Panc1 (cell line): ENCODE results near the gene KRT2. TPM values are rescaled to one million over a fixed set of nuclear protein-coding genes. Genes with fewer than 3 reads are reported as not detected.

Experiments used
- ATAC-seq: fragments of 200-7000 bp; cut with Tn5 transposase; 2 replicates; pipeline ENCODE4 v1.9.1; 2020; ENCODE audit warnings: mild to moderate bottlenecking, moderate library complexity
- BruUV-seq: library from RNA; stranded (reverse); fragments of 400-500 nt; replicated peaks from 2 replicates; lab custom pipeline; 2021; lab: Mats Ljungman, UMichigan
- CTCF ChIA-PET: fragments of 300-600 bp; sonication (Branson Sonifier 250); formaldehyde crosslinking; loops from one replicate; lab custom pipeline; 2022; ENCODE audit warnings: antibody characterized with exemption; lab: Charles Lee
- POLR2A ChIA-PET: fragments of 300-600 bp; sonication (Branson Sonifier 250); formaldehyde crosslinking; loops from one replicate; lab custom pipeline; 2022; ENCODE audit warnings: antibody characterized with exemption; lab: Charles Lee
- DNase-seq: peaks from one replicate; pipeline ENCODE4 v3.0.0-alpha.2; 2010; ENCODE audit warnings: low read depth, low spot score
- H3K27ac ChIP-seq: 2 replicates; pipeline ENCODE4 v1.5.1; 2011; ENCODE audit warnings: mild to moderate bottlenecking, low read length, inconsistent platforms
- H3K27me3 ChIP-seq: fragments of 200-500 bp; sonication (Bioruptor generic); 2 replicates; pipeline ENCODE4 v1.6.0; 2014; ENCODE audit warnings: low read length, inconsistent platforms; ENCODE audit not compliant: control insufficient read depth, insufficient read depth
- H3K36me3 ChIP-seq: fragments of 200-500 bp; sonication (Bioruptor generic); 2 replicates; pipeline ENCODE4 v1.5.1; 2014; ENCODE audit warnings: inconsistent platforms, mild to moderate bottlenecking, low read length, moderate library complexity; ENCODE audit not compliant: control insufficient read depth, insufficient read depth
- H3K4me1 ChIP-seq: 2 replicates; pipeline ENCODE4 v1.5.1; 2011; ENCODE audit warnings: inconsistent platforms, mild to moderate bottlenecking, low read length, moderate library complexity; ENCODE audit not compliant: control insufficient read depth, insufficient read depth
- H3K4me3 ChIP-seq, 2 experiments: 2 replicates each; pipeline ENCODE4 v1.5.1; 2011 to 2012; ENCODE audit warnings: low read depth in 2 of 2, low read length in 2 of 2, mild to moderate bottlenecking in 2 of 2, inconsistent platforms in 1 of 2, moderate library complexity in 1 of 2
- H3K9me3 ChIP-seq: fragments of 200-500 bp; sonication (Bioruptor generic); 2 replicates; pipeline ENCODE4 v1.5.1; 2014; ENCODE audit warnings: low read depth, mild to moderate bottlenecking, inconsistent platforms, low read length, moderate library complexity; ENCODE audit not compliant: control insufficient read depth, insufficient read depth
- CTCF ChIP-seq: fragments of 450-650 bp; IDR thresholded peaks from 2 replicates; pipeline ENCODE4 v1.5.1; 2017; ENCODE audit warnings: mild to moderate bottlenecking
- POLR2AphosphoS5 ChIP-seq: IDR thresholded peaks from 2 replicates; pipeline ENCODE4 v1.6.1; 2012; ENCODE audit warnings: mild to moderate bottlenecking, low read depth, low read length, moderate library complexity
- REST ChIP-seq, 2 experiments: IDR thresholded peaks; 2 replicates each; pipeline ENCODE4 v1.6.1; 2011 to 2012; ENCODE audit warnings: low read depth in 2 of 2, control low read depth in 1 of 2, low read length in 1 of 2, mild to moderate bottlenecking in 1 of 2, moderate library complexity in 1 of 2; ENCODE audit not compliant: insufficient read depth in 1 of 2
- SIN3A ChIP-seq: IDR thresholded peaks from 2 replicates; pipeline ENCODE4 v1.6.1; 2012; ENCODE audit warnings: low read depth, mild to moderate bottlenecking, low read length, moderate library complexity, borderline replicate concordance; ENCODE audit not compliant: insufficient read depth
- TCF7L2 ChIP-seq: IDR thresholded peaks from 2 replicates; pipeline ENCODE4 v1.6.1; 2011; ENCODE audit warnings: mild to moderate bottlenecking, low read depth, low read length, inconsistent platforms
- in situ Hi-C: cut with HindIII; loops from 2 replicates; pipeline ENCODE4 v1.10.0; 2016; ENCODE audit warnings: low sequenced_read_pairs, low pct_unique_long_range_greater_than_20kb
- intact Hi-C: fragments of 100-400 bp; cut with micrococcal nuclease; formaldehyde crosslinking; loops from one replicate; pipeline ENCODE4 v1.10.0; 2022; ENCODE audit not compliant: unreplicated experiment
- total RNA-seq: library from RNA; stranded (reverse); gene quantifications from one replicate; pipeline ENCODE4 v1.2.1, GENCODE V29; 2021; ENCODE audit not compliant: unreplicated experiment

The KRT2 gene
- total RNA-seq, 1 experiment from 2014 or later: 0.33 TPM

- Histone ChIP-seq H3K27ac (no peak overlapping the region), H3K36me3 (no peaks in the 10 kb centered on the region), H3K4me1 (no peaks in the 10 kb centered on the region), H3K4me3 (no peak overlapping the region), H3K27me3 (no peaks in the 10 kb centered on the region), H3K9me3 (no peaks in the 10 kb centered on the region)
- TF ChIP-seq TCF7L2 (no peak), REST (IDR thresholded peaks at IDR 0.05; ENCODE audit: insufficient read depth in 1 of 2, low read depth in 2 of 2, low read length in 1 of 2) (no peak), SIN3A (no peak), CTCF (no peak), POLR2AphosphoS5 (no peak)
- POLR2A ChIA-PET: no interaction called here
- ATAC-seq (no peak), DNase-seq (no peak)
- CTCF ChIA-PET: no interaction called here
- intact Hi-C loops: no loop called here
- BruUV-seq: no TSS peak
- in situ Hi-C loops: no loop called here
These were observed 19.4 kb downstream of the KRT2 start for GRCh38 chr12:52632656-52633055.

- ATAC-seq (no peak), DNase-seq (no peak)
- no peaks in the 10 kb centered on the region for H3K9me3 ChIP-seq
- no peak overlapping the region for H3K4me3 ChIP-seq
- ChIA-PET CTCF (no interaction called here), POLR2A (no interaction called here)
- in situ Hi-C loops: no loop called here
- TF ChIP-seq POLR2AphosphoS5: no peak
- no peak for TF ChIP-seq CTCF
- TF ChIP-seq REST (IDR thresholded peaks at IDR 0.05; ENCODE audit: insufficient read depth in 1 of 2, low read depth in 2 of 2, low read length in 1 of 2): no peak
- no peak for TF ChIP-seq SIN3A
- no TSS peak for BruUV-seq
- 0 out of 2 replicates have a peak, but pooled peaks cover 3% of the 10 kb centered on the region for H3K27me3 ChIP-seq
- H3K4me1 ChIP-seq: no peaks in the 10 kb centered on the region
- H3K27ac ChIP-seq: no peak overlapping the region
- intact Hi-C loops: no loop called here
- no peaks in the 10 kb centered on the region for H3K36me3 ChIP-seq
These were observed 20.1 kb downstream of the KRT2 start for GRCh38 chr12:52631676-52632459.
